ENCODE results near the gene NDC1. TPM values are rescaled to one million over a fixed set of nuclear protein-coding genes. Genes with fewer than 3 reads are reported as not detected.
"Not testable (repeated sequence)": the region's sequence is repeated elsewhere in the genome, so short reads cannot be mapped to it uniquely, and the experiment has no call there.

NDC1 gene, protein sequence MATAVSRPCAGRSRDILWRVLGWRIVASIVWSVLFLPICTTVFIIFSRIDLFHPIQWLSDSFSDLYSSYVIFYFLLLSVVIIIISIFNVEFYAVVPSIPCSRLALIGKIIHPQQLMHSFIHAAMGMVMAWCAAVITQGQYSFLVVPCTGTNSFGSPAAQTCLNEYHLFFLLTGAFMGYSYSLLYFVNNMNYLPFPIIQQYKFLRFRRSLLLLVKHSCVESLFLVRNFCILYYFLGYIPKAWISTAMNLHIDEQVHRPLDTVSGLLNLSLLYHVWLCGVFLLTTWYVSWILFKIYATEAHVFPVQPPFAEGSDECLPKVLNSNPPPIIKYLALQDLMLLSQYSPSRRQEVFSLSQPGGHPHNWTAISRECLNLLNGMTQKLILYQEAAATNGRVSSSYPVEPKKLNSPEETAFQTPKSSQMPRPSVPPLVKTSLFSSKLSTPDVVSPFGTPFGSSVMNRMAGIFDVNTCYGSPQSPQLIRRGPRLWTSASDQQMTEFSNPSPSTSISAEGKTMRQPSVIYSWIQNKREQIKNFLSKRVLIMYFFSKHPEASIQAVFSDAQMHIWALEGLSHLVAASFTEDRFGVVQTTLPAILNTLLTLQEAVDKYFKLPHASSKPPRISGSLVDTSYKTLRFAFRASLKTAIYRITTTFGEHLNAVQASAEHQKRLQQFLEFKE
- 15.0 and 36.8 TPM in 2 replicates for total RNA-seq

GRCh38 chr1:53837924-53838653 lies at the start of gene NDC1:
TSS of gene NDC1 (minus strand) at chr1:53838296. CDS start at chr1:53838261, 35 bp downstream.
- DNase-seq: peak; percentile 98

DNA sequence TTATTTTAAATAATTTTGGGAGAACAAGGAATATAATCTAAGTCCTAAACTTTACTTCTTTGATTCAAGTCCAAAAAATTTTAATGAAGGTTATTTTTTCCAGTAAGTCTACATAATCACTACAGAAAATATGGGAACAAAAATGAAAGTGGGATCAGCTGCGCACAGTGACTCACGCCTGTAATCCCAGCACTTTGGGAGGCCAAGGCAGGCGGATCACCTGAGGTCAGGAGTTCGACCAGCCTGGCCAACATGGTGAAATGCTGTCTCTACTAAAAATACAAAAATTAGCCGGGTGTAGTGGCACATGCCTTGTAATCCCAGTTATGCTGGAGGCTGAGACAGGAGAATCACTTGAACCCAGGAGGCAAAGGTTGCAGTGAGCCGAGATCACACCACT lies 45.5 kb upstream of the NDC1 start:
- DNase-seq: not testable (repeated sequence)

DNA sequence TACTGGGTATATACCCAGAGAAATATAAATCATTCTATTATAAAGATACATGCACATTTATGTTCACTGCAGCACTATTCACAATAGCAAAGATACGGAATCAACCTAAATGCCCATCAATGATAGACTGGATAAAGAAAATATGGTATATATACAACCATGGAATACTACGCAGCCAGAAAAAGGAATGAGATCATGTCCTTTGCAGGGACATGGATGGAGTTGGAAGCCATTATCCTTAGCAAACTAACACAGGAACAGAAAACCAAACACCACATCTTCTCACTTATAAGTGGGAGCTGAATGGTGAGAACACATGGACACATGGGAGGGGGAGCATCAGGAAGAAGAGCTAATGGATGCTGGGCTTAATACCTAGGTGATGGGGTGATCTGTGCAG lies 43.8 kb upstream of the NDC1 start:
- not testable (repeated sequence) for DNase-seq

DNA sequence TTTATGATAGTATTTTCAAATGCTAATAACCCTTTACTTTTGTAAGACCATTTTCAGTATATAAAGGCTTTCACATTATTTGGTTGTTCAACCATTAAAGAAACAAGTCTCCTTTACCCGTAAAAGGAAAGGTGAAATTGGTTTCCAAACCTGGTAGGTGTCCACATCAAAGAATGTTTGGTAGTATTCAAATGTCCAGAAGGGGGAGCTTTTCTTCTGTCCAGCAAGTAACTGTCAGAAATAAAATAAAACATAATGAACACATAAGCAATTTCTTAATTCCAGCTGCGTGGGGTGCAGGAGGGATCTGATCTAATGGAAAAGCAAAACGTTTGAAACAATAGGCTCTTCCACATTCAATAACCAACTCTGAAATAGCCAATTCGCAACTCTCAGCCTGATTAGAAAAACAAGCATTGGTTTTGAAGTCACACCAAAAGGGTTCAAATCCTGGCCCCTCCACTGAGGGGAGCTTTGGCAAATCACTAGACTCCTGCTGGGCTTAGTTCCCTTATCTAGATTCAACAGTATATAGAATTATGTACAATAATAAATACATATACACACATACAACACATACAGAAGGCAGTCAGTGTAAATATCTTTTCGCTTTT lies 40.5 kb upstream of the NDC1 start:
- DNase-seq: peak; percentile 76

DNA sequence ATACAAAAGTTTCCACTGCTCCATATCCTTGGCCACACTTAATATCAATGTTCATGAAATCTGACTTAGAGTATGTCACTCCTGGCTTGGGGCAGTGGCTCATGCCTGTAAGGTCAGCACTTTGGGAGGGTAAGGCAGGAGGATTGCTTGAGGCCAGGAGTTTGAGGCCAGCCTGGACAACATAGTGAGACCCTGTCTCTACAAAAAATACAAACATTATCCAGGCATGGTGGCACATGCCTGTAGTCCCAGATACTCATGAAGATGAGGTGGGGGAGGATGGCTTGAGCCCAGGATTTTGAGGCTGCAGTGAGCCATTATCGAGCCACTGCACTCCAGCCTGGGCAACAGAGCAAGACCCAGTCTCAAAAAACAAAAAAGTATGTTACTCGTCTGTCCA lies 37.1 kb upstream of the NDC1 start:
- not testable (repeated sequence) for DNase-seq

GRCh38 chr1:53871773-53872484 lies 33.8 kb upstream of the NDC1 start:
- DNase-seq: no peak

DNA sequence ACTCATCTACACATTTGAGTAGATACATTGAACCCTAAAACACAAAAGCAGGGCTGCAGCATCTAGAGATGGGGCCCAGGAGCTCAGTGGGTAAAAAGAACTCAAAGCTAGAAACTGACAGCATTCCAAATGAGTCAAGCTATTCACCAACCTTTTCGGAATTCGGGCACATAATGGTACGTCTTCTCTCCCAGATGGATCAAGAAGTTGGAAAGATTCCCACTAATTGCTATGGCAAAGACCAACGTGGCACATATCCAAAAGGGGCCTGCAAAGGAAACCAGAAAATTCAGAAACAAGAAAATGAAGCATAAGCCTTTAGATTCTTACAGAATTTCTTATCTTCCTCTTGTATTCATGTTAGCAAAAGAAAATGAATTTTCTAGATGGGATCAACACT lies 33.1 kb upstream of the NDC1 start:
- no peak for DNase-seq

GRCh38 chr1:53869454-53870117 lies 31.5 kb upstream of the NDC1 start:
- no peak for DNase-seq

- DNase-seq: peak; percentile 17
Observed at GRCh38 chr1:53868565-53868964, 30.5 kb upstream of the NDC1 start.

DNA sequence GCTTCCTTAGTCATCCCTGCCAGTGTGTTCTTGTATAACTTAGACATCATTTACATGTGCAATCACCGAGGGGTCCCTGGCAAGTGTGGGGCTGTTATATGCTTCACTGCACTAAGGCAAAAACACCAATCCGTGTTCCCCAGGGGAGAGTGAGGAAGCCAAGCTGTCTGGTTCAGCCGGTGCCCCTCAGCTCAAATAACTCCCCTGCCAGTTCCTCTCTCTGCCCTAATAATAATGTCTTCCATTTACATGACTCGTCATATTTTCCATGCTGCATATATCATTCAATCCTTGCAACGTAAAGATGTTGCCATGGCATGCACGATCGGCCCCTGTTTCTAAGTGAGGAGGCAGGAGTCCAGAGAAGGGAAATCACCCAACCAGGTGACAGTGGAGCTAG lies 24.4 kb upstream of the NDC1 start:
- DNase-seq: no peak

GRCh38 chr1:53860967-53861411 lies 22.9 kb upstream of the NDC1 start:
- DNase-seq: peak; percentile 74

DNA sequence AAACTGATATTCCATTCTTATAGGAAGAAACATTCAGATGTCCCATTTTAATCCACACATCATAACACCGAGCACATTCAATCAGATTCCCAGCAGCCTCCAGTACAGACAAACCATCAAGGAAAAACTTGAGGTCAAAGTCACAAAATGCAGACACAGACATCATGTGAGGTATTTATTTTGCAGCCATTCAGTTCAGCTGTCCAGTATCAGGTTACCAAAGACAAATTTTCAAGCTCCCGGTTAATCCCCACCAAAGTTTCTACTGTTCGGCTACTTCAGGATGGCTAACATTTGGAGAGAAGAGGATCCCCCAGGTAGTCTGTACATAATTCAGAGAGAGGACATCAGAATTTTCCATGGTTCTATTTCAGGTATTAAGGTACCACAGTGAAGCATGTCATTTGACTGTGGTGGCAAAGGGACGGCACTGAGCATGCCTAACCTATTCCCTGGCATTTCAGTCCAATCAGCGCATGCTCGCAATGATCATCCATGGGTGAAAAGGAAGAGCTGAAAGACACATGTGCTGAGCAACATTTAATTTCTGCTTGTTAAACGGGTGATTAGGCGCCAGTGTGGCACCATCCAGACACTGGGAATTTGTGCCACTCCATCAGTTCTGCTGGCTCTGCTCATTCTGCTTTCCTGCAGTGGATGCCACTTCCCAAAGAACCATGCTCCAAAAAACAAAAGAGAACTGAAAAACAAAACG lies 13.6 kb upstream of the NDC1 start:
- DNase-seq: no peak

DNA sequence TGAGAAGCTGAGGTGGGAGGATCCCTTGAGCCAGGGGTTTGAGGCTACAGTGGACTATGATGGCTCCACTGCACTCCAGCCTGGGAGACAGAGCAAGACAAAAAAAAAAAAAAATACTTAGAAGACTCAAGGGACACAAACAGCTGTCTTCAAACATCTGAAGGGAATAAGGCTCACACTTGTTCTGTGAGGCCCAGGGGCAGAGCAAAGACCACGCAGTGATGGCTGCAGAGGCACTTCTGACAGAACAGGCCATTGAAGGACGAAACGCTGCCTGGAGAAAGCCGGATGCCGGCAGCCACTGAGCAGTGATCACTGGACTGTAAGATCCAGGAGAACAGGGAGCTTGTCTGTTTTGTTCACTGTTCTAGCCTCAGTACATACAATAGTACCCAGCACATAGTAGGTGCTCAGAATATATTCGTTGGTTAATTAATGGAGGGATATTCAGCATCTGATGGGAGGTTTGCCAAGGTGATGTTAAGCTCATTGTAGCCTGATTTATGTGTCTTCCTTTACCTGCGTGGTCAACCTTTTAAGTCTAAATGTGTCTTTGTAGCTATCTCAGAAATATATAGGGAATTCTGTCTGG lies 12.1 kb upstream of the NDC1 start:
- DNase-seq: no peak

GRCh38 chr1:53847980-53848379 lies 9.9 kb upstream of the NDC1 start:
- no peak for DNase-seq

GRCh38 chr1:53842347-53842746 lies 4.3 kb upstream of the NDC1 start:
- DNase-seq: no peak

- DNase-seq: no peak
Observed at GRCh38 chr1:53838654-53838974, 518 bp upstream of the NDC1 start.

- DNase-seq: no peak
Observed at GRCh38 chr1:53837646-53837923, 511 bp downstream of the NDC1 start.

GRCh38 chr1:53835491-53835890 lies 2.6 kb downstream of the NDC1 start:
- no peak for DNase-seq

DNA sequence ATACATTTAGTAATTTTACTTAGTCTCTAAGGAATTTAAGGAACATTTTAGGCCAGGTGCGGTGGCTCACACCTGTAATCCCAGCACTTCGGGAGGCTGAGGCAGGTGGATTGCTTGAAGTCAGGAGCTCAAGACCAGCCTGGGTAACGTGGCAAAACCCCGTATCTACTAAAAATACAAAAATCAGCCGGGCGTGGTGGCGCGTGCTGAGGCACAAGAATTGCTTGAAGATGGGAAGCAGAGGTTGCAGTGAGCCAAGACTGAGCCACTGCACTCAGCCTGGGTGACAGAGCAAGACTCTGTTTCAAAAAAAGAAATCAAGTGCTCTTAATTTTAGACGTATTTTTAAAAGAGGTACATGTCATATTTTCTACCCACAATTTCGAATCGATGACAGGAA lies 3.3 kb downstream of the NDC1 start:
- DNase-seq: no peak

DNA sequence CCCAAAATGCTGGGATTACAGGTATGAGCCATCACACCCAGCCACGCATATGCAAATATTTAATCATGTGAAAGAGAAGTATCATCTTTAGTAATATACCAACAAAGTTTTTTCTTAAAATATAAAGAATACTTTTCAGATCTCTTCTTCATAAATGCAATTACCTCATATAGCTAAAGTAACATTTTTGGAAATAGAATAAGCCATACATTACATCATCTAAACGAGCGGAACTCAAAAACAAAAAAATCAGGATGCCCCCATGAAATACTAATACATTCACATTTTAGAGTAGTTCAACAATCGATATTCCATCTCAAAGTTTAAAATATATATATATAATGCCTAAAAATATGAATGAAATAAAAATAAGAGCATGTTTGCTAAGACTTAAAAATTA lies 4.7 kb downstream of the NDC1 start:
- no peak for DNase-seq

- DNase-seq: peak; percentile 37
Observed at GRCh38 chr1:53826367-53826766, 11.7 kb downstream of the NDC1 start.
